ENCODE results near the gene AGTR2. TPM values are rescaled to one million over a fixed set of nuclear protein-coding genes. Genes with fewer than 3 reads are reported as not detected.

Gene AGTR2
- not detected in 2 replicates for total RNA-seq

GRCh38 chrX:116170511-116170910 is at the start of gene AGTR2:
Gene AGTR2, plus strand, starts transcription at chrX:116170744. Its CDS starts 1,537 bp downstream, at chrX:116172281.

